ENCODE data around the gene MT1A.

The MT1A gene

DNA sequence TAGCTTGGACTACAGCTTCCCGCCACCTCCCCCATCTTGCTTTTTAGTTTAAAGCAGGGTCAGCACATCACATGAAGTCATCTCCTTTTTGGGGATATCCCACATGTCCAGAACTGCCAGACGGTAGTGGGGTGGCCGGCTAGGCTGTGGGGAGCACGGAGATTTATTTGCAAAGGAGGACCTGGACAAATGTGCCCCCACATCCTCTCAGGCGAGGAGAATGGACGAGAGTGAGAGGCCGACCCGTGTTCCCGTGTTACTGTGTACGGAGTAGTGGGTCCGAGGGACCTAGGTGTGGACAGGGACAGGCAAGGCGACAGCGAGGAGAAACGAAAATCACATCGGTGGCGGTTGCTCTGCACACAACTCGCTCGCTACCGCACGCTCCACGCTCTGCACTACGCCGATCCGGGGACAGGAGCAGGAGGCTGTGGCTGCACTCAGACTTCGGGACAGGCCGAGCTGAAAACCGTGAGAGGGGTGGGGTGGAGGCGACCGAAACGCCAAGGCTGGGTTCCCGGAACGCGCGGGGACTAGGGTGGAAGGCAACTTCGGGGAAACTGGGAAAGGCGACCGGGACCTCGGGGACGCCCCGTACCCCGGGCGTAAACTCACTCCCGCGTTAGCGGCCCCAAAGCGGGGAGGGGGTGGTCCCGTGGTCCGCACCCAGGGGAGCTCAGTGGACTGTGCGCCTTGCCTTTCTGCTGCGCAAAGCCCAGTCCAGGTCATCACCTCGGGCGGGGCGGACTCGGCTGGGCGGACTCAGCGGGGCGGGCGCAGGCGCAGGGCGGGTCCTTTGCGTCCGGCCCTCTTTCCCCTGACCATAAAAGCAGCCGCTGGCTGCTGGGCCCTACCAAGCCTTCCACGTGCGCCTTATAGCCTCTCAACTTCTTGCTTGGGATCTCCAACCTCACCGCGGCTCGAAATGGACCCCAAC, at the start of gene MT1A:
TSS of gene MT1A (plus strand) at position 853 of the 937 bp plus-strand sequence. CDS start at position 926, 73 bp downstream.
- TF ChIP-seq JUND (IDR thresholded peaks at IDR 0.05; ENCODE audit: low read depth), result no peak
- DNase-seq (ENCODE audit: low read depth in 1 of 2, low spot score in 1 of 2), result no peak
- in situ Hi-C loops (cut with HindIII; ENCODE audit: low pct_unique_long_range_greater_than_20kb, low sequenced_read_pairs), result no loop called here

DNA sequence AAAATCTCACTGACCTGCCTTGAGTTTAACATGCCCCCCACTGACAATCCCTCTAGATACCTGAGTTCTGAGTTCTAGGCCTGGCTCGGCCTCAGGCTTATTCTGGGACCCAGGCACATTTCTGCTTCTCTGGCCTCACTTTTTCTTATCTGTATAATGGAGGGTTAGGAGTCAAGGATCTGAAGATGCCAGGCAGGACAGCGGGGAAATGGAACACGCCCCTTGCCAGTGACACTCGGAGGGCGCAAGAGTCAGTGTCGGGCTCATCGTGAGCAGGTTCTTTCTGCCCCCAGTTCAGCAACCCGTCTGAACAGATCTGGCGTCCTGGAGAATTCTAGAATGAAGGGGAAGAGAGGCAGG, 49.7 kb upstream of the MT1A start:
- DNase-seq (ENCODE audit: low read depth in 1 of 2, low spot score in 1 of 2), result no peak
- in situ Hi-C loops (cut with HindIII; ENCODE audit: low pct_unique_long_range_greater_than_20kb, low sequenced_read_pairs), result no loop called here
- no peak for TF ChIP-seq JUND (IDR thresholded peaks at IDR 0.05; ENCODE audit: low read depth)

DNA sequence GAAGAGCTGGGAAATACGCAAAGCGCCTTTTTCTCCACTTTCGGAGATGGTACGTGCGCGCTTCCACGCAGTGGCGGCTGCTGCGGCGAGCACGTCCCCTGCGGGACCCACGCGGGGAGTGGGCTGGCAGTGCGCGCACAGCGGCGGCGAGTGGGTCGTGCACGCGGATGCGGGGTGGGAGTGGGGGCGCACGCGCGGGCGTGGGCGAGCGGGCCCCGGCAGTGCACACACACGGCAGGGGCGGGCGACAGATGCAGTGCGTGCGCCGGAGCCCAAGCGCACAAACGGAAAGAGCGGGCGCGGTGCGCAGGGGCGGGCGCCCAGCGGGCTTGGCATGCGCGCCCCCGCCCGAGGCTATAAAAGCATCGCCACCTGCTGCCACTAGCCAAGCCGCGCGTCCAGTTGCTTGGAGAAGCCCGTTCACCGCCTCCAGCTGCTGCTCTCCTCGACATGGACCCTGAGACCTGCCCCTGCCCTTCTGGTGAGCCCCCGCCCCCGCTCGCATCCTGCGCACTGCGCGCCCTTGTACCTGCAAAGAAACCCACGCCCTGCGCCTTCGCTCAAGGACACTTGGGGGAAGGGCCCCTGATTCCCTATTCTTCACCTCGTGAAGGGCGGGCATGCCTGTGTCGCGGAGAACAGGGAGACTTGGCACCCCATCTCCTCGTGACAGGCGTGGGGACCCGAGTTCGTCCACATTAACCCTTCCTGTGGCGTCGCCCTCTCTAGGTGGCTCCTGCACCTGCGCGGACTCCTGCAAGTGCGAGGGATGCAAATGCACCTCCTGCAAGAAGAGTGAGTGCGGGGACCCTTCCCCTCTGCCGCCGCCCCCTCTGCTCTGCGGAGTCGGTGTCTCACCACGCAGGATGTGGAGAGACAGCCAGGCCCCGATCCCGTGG, 49.1 kb upstream of the MT1A start, which contains the start of gene MT3:
TSS of gene MT3 (plus strand) at position 388 of the 899 bp plus-strand sequence. CDS start at position 451, 63 bp downstream.
- DNase-seq (ENCODE audit: low read depth in 1 of 2, low spot score in 1 of 2), result peak in 1 of 2 experiments; percentile 41
- in situ Hi-C loops (cut with HindIII; ENCODE audit: low pct_unique_long_range_greater_than_20kb, low sequenced_read_pairs), result no loop called here
- TF ChIP-seq JUND (IDR thresholded peaks at IDR 0.05; ENCODE audit: low read depth), result no peak

DNA sequence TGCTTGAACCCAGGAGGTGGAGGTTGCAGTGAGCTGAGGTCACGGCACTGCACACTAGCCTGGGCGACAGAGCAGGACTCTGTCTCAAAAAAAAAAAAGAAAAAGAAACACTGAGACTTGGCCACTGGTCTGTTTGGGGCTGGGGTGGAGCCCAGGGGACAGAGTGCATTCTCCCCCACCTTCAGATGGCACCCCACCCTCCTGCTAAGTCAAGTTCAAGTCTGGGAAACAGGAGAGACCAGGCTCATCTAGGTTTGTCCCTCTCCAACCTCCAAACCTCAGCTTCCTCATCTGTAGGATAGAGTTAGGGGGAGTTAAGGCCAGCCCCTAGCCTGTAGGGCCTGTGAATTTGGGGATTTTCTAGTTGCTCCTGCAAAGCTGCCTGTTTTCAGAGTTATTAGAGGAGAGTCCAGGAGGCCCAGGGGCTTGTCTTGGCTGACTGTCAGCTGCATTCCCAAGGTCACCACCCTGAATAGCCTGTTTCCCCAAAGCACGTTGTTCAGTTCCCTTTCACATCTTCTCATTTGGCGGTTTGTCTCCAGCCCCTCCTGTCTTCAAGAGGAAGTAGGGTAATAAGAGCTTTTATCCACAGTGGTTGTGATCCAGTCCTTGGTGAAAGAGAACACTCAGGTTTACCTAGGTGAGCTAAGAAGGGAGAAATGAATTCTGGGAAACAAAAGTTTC, 46.9 kb upstream of the MT1A start:
- TF ChIP-seq JUND (IDR thresholded peaks at IDR 0.05; ENCODE audit: low read depth), result no peak
- in situ Hi-C loops (cut with HindIII; ENCODE audit: low pct_unique_long_range_greater_than_20kb, low sequenced_read_pairs), result no loop called here
- no peak for DNase-seq (ENCODE audit: low read depth in 1 of 2, low spot score in 1 of 2)

DNA sequence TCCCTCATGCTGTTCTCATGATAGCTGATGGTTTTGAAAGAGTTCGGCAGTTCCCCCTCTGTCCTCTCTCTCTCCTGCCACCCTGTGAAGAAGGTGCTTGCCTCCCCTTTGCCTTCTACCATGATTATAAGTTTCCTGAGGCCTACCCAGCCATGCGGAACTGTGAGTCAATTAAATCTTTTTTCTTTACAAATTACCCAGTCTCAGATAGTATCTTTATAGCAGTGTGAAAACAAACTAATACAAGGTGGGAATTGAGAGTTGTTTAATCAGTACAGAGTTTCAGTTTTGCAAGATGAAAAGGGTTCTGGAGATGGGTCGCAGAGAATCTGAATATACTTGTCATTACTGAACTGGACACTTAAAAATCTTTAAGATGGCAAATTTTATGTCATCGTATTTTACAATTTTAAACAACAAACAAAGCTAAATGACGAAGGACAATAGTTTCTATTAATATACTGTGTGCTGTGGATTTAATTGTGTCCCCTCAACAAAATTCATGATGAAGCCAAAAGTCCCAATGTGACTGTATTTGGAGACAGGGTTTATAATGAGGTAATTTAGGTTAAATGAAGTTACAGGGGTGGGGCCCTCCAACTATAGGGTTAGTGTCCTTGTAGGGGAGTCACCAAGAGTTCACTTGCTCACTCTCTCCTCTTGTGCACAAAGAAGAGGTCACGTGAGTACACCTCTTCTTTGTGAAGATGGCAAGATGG, 44.7 kb upstream of the MT1A start:
- in situ Hi-C loops (cut with HindIII; ENCODE audit: low pct_unique_long_range_greater_than_20kb, low sequenced_read_pairs), result no loop called here
- no peak for DNase-seq (ENCODE audit: low read depth in 1 of 2, low spot score in 1 of 2)
- TF ChIP-seq JUND (IDR thresholded peaks at IDR 0.05; ENCODE audit: low read depth), result no peak

DNA sequence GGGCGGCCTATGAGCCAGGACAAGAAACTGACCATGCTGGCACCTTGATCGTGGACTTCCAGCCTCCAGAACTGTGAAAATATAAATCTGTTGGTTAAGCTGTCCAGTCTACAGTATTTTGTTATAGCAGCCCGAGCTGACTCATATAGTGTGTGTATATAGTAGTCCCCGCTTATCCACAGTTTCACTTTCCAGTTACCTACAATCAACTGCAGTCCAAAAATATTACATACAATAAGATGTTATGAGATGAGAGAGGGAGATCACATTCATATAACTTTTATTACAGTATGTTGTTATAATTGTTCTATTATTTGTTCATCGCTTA, 44.2 kb upstream of the MT1A start:
- no peak for TF ChIP-seq JUND (IDR thresholded peaks at IDR 0.05; ENCODE audit: low read depth)
- no peak for DNase-seq (ENCODE audit: low read depth in 1 of 2, low spot score in 1 of 2)
- in situ Hi-C loops (cut with HindIII; ENCODE audit: low pct_unique_long_range_greater_than_20kb, low sequenced_read_pairs), result no loop called here

DNA sequence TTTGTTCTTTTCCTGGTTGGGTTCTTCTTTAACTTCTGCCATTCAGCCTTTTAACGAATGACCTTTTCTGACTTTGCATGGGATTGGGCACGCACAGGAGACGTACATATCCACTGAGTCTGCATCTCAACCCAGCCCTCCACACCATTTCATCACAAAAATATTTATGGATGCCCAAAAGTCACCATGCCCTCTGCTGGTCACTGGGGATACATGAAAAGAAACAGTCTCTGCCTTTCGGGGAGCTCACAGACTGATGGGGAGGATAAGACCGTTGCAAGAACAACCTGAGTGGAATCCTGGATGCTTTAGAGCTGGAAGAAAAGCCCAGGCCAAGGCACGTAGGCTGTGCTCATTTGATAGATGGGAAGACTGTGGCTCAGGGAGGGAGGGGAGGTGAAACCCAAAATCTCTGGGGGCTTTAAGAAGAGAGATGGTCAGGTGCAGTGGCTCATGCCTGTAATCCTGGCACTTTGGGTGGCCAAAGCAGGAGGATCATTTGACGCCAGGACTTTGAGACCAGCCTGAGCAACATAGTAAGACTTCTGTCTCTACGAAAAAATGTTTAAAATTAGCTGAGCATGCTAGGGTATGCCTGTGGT, 38.0 kb upstream of the MT1A start:
- peak; percentile 57 to 70 for DNase-seq (ENCODE audit: low read depth in 1 of 2, low spot score in 1 of 2)
- no peak for TF ChIP-seq JUND (IDR thresholded peaks at IDR 0.05; ENCODE audit: low read depth)
- in situ Hi-C loops (cut with HindIII; ENCODE audit: low pct_unique_long_range_greater_than_20kb, low sequenced_read_pairs), result no loop called here

DNA sequence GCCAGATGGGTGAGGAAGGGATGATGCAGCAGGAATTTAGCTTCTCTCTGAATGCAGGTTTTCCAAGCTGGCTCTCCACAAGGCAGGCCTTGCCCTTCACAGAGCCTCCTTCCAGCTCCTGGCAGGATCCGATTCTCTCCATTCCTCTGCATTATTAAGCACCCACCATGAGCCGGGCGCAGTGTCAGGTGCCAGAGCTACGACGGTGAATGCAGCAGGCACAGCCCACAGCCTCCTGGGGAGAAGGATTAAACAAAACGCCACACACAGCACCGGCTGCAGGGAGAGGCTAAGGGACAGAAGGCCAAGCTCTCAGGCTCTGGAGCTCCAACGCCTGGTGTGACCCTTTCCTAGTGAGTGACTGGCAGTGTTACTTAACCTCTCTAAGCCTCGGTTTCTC, 37.1 kb upstream of the MT1A start:
- DNase-seq (ENCODE audit: low read depth in 1 of 2, low spot score in 1 of 2), result no peak
- TF ChIP-seq JUND (IDR thresholded peaks at IDR 0.05; ENCODE audit: low read depth), result no peak
- in situ Hi-C loops (cut with HindIII; ENCODE audit: low pct_unique_long_range_greater_than_20kb, low sequenced_read_pairs), result no loop called here

DNA sequence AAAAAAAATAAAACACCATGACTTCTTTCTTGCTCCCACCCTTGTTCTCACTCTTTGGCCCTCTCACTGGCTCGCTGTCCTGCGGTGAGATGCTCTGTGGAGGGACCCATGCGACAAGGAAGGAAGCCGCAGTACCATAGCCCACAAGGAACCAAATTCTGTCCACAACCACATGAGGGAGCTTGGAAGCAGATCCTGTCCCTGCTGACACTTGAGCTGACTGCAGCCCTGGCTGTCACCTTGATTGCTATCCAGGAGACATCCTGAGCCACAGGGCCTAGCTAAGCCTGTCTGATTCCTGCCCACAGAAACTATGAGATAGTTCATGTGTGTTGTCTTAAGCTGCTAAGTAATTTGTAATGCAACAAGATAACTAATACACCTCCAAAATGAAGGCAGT, 34.9 kb upstream of the MT1A start:
- in situ Hi-C loops (cut with HindIII; ENCODE audit: low pct_unique_long_range_greater_than_20kb, low sequenced_read_pairs), result no loop called here
- peak; percentile 60 to 84 for DNase-seq (ENCODE audit: low read depth in 1 of 2, low spot score in 1 of 2)
- TF ChIP-seq JUND (IDR thresholded peaks at IDR 0.05; ENCODE audit: low read depth), result no peak

DNA sequence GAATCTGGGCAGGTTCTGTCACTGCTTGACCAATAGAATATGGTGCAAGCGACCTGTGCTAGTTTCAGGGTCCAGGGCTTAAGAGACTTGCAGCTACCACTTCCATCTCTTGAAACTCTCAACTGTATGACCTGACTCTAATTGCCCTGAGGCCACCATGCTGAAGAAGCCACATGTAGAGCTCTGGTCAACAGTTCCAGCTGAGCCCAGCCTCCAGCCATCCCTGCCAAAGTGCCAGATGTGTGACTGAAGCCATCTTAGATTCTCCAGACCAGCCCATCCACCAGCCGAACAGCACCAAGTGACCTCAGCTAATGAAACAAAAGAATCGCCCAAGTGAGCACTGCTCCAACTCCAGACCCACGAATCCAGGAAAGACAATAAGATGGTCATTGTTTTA, 33.5 kb upstream of the MT1A start:
- no peak for DNase-seq (ENCODE audit: low read depth in 1 of 2, low spot score in 1 of 2)
- in situ Hi-C loops (cut with HindIII; ENCODE audit: low pct_unique_long_range_greater_than_20kb, low sequenced_read_pairs), result no loop called here
- no peak for TF ChIP-seq JUND (IDR thresholded peaks at IDR 0.05; ENCODE audit: low read depth)

DNA sequence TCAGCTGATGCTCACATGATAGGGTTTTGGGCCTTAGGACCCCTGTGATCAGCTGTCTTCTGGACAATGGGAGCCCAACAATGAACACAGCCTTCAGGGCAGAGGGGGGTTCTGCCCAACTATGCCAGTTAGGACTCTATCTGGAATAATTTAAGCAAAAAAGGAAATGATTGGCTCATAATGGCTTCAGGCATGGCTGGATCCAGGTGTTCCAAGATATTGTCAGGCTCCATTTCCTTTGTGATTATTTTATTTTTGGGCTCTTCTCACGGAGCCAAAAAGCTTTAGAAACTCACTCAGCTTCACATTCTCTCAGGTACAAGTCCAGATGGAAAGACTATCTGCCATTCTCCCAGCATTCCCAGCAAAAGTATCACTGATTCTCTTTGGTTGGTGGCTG, 33.0 kb upstream of the MT1A start:
- no peak for DNase-seq (ENCODE audit: low read depth in 1 of 2, low spot score in 1 of 2)
- no peak for TF ChIP-seq JUND (IDR thresholded peaks at IDR 0.05; ENCODE audit: low read depth)
- in situ Hi-C loops (cut with HindIII; ENCODE audit: low pct_unique_long_range_greater_than_20kb, low sequenced_read_pairs), result no loop called here

Measured in T47D (cell line).